ENCODE measurements around the gene SUPT20HL2.

The SUPT20HL2 gene

DNA sequence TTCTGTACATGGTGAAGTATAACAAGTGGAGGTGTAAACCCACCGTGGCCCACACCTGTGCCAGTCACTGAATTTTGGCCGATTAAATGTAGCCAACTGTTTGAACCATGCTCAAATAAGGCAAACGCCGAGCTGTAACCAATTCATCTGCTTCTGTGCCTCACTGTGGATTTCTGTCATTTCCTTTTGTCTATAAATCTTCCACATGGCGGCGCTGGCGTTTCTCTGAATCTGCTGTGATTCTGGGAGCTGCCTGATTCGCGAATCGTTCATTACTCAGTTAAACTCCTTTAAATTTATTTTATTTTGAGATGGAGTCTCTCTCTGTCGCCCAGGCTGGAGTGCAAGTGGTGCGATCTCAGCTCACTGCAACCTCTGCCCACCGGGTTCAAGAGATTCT lies 19.2 kb downstream of the SUPT20HL2 start:
- TF ChIP-seq POLR2A (IDR thresholded peaks at IDR 0.05; ENCODE audit: low read depth, low read length) (no peak), POLR2AphosphoS5 (IDR thresholded peaks at IDR 0.05; ENCODE audit: low read depth, low read length) (no peak), POU2F2 (IDR thresholded peaks at IDR 0.05; ENCODE audit: low read depth, low read length) (no peak), TAF1 (IDR thresholded peaks at IDR 0.05; ENCODE audit: low read depth, low read length) (no peak), SPI1 (IDR thresholded peaks at IDR 0.05; ENCODE audit: low read depth, low read length) (no peak), PAX5 (IDR thresholded peaks at IDR 0.05; ENCODE audit: insufficient read depth, low read length, severe bottlenecking) (no peak)
- FAIRE-seq, result no peak
- no peak for DNase-seq (ENCODE audit: insufficient read length, low spot score)

- DNase-seq (ENCODE audit: insufficient read length, low spot score), result no peak
- no peak for FAIRE-seq
- TF ChIP-seq SPI1 (IDR thresholded peaks at IDR 0.05; ENCODE audit: low read depth, low read length) (no peak), TAF1 (IDR thresholded peaks at IDR 0.05; ENCODE audit: low read depth, low read length) (no peak), PAX5 (IDR thresholded peaks at IDR 0.05; ENCODE audit: insufficient read depth, low read length, severe bottlenecking) (no peak), POLR2A (IDR thresholded peaks at IDR 0.05; ENCODE audit: low read depth, low read length) (no peak), POLR2AphosphoS5 (IDR thresholded peaks at IDR 0.05; ENCODE audit: low read depth, low read length) (no peak), POU2F2 (IDR thresholded peaks at IDR 0.05; ENCODE audit: low read depth, low read length) (no peak)
Observed at GRCh38 chrX:24293412-24293811, 20.5 kb downstream of the SUPT20HL2 start.

GRCh38 chrX:24292353-24292752 lies 21.5 kb downstream of the SUPT20HL2 start:
- DNase-seq (ENCODE audit: insufficient read length, low spot score) (no peak), FAIRE-seq (peak; percentile 9)
- no peak for TF ChIP-seq PAX5 (IDR thresholded peaks at IDR 0.05; ENCODE audit: insufficient read depth, low read length, severe bottlenecking)
- no peak for TF ChIP-seq SPI1 (IDR thresholded peaks at IDR 0.05; ENCODE audit: low read depth, low read length)
- TF ChIP-seq POLR2A (IDR thresholded peaks at IDR 0.05; ENCODE audit: low read depth, low read length), result no peak
- TF ChIP-seq TAF1 (IDR thresholded peaks at IDR 0.05; ENCODE audit: low read depth, low read length), result no peak
- TF ChIP-seq POU2F2 (IDR thresholded peaks at IDR 0.05; ENCODE audit: low read depth, low read length), result no peak
- no peak for TF ChIP-seq POLR2AphosphoS5 (IDR thresholded peaks at IDR 0.05; ENCODE audit: low read depth, low read length)

DNA sequence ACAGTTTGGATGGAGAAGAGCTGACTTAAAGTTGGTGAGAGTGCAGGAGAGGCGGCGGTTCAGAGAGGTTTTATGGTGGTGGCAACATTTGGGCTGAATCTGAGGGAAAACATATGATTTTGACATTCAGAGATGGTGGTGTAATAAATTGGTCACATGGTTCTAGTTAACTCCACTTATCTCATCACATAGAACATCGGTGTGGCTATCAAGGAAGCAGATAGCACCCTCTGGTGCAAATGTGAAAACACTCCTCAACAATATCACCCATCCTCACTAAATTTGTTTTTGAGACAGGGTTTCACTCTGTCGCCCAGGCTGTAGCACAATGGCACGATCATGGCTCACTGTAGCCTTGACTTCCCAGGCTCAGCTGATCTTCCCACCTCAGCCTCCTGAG lies 28.8 kb downstream of the SUPT20HL2 start:
- FAIRE-seq (peak; percentile 68), DNase-seq (ENCODE audit: insufficient read length, low spot score) (no peak)
- TF ChIP-seq POLR2AphosphoS5 (IDR thresholded peaks at IDR 0.05; ENCODE audit: low read depth, low read length), result no peak
- TF ChIP-seq SPI1 (IDR thresholded peaks at IDR 0.05; ENCODE audit: low read depth, low read length), result no peak
- TF ChIP-seq PAX5 (IDR thresholded peaks at IDR 0.05; ENCODE audit: insufficient read depth, low read length, severe bottlenecking), result no peak
- TF ChIP-seq POU2F2 (IDR thresholded peaks at IDR 0.05; ENCODE audit: low read depth, low read length), result no peak
- TF ChIP-seq TAF1 (IDR thresholded peaks at IDR 0.05; ENCODE audit: low read depth, low read length), result no peak
- TF ChIP-seq POLR2A (IDR thresholded peaks at IDR 0.05; ENCODE audit: low read depth, low read length), result no peak

- DNase-seq (ENCODE audit: insufficient read length, low spot score), result no peak
- TF ChIP-seq POLR2AphosphoS5 (IDR thresholded peaks at IDR 0.05; ENCODE audit: low read depth, low read length) (no peak), POU2F2 (IDR thresholded peaks at IDR 0.05; ENCODE audit: low read depth, low read length) (no peak), PAX5 (IDR thresholded peaks at IDR 0.05; ENCODE audit: insufficient read depth, low read length, severe bottlenecking) (no peak), POLR2A (IDR thresholded peaks at IDR 0.05; ENCODE audit: low read depth, low read length) (no peak), SPI1 (IDR thresholded peaks at IDR 0.05; ENCODE audit: low read depth, low read length) (no peak), TAF1 (IDR thresholded peaks at IDR 0.05; ENCODE audit: low read depth, low read length) (no peak)
- no peak for FAIRE-seq
Observed at GRCh38 chrX:24283127-24283794, 30.6 kb downstream of the SUPT20HL2 start.

- FAIRE-seq, result peak; percentile 81
- no peak for TF ChIP-seq POLR2A (IDR thresholded peaks at IDR 0.05; ENCODE audit: low read depth, low read length)
- TF ChIP-seq SPI1 (IDR thresholded peaks at IDR 0.05; ENCODE audit: low read depth, low read length), result no peak
- no peak for DNase-seq (ENCODE audit: insufficient read length, low spot score)
Observed at GRCh38 chrX:24282381-24283126, 31.3 kb downstream of the SUPT20HL2 start.

DNA sequence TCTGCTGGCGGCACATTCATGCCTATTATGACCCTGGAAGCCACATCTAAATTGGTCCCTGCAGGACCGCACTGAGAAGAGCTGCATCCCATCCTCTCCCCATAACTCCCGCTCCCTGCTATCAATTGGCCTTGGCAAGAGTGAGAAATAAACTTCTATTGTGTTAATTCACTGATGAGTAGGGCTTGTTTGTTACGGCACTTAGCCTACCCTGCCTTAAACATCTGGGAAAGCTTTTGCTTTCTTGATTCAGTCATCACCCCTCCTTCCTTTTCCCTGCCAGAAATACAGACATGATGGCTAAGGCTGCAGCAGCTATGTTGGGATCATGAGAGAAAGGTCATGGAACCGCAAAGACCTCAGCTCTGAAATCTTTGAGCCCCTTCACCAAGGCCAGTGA lies 36.5 kb downstream of the SUPT20HL2 start:
- DNase-seq (ENCODE audit: insufficient read length, low spot score), result no peak
- FAIRE-seq, result no peak
- TF ChIP-seq POLR2A (IDR thresholded peaks at IDR 0.05; ENCODE audit: low read depth, low read length), result no peak
- no peak for TF ChIP-seq SPI1 (IDR thresholded peaks at IDR 0.05; ENCODE audit: low read depth, low read length)
- no peak for TF ChIP-seq POU2F2 (IDR thresholded peaks at IDR 0.05; ENCODE audit: low read depth, low read length)
- TF ChIP-seq TAF1 (IDR thresholded peaks at IDR 0.05; ENCODE audit: low read depth, low read length), result no peak

- TF ChIP-seq PAX5 (IDR thresholded peaks at IDR 0.05; ENCODE audit: insufficient read depth, low read length, severe bottlenecking) (no peak), SPI1 (IDR thresholded peaks at IDR 0.05; ENCODE audit: low read depth, low read length) (no peak), TAF1 (IDR thresholded peaks at IDR 0.05; ENCODE audit: low read depth, low read length) (no peak), POLR2AphosphoS5 (IDR thresholded peaks at IDR 0.05; ENCODE audit: low read depth, low read length) (no peak), POU2F2 (IDR thresholded peaks at IDR 0.05; ENCODE audit: low read depth, low read length) (no peak), POLR2A (IDR thresholded peaks at IDR 0.05; ENCODE audit: low read depth, low read length) (no peak)
- FAIRE-seq (no peak), DNase-seq (ENCODE audit: insufficient read length, low spot score) (no peak)
Observed at GRCh38 chrX:24276015-24276414, 37.9 kb downstream of the SUPT20HL2 start.

GRCh38 chrX:24271262-24271661 lies 42.6 kb downstream of the SUPT20HL2 start:
- no peak for DNase-seq (ENCODE audit: insufficient read length, low spot score)
- TF ChIP-seq POLR2A (IDR thresholded peaks at IDR 0.05; ENCODE audit: low read depth, low read length), result no peak
- no peak for TF ChIP-seq POLR2AphosphoS5 (IDR thresholded peaks at IDR 0.05; ENCODE audit: low read depth, low read length)
- no peak for TF ChIP-seq SPI1 (IDR thresholded peaks at IDR 0.05; ENCODE audit: low read depth, low read length)
- TF ChIP-seq TAF1 (IDR thresholded peaks at IDR 0.05; ENCODE audit: low read depth, low read length), result no peak
- TF ChIP-seq PAX5 (IDR thresholded peaks at IDR 0.05; ENCODE audit: insufficient read depth, low read length, severe bottlenecking), result no peak
- TF ChIP-seq POU2F2 (IDR thresholded peaks at IDR 0.05; ENCODE audit: low read depth, low read length), result no peak
- no peak for FAIRE-seq

Measured in GM12891 (cell line).